HCT116 (cell line): ENCODE results near the gene GSTO2. TPM values are rescaled to one million over a fixed set of nuclear protein-coding genes. Genes with fewer than 3 reads are reported as not detected.

ENCODE experiments used
- ATAC-seq: fragments of 200-7000 bp; cut with Tn5 transposase; 2 replicates; pipeline ENCODE4 v1.9.1; 2020; ENCODE audit warnings: mild to moderate bottlenecking, moderate library complexity
- BruUV-seq: library from RNA; stranded (reverse); fragments of 400-500 nt; replicated peaks from 2 replicates; lab custom pipeline; 2021; lab: Mats Ljungman, UMichigan
- CTCF ChIA-PET: fragments of 300-600 bp; sonication (Branson Sonifier 250); formaldehyde crosslinking; loops from one replicate; lab custom pipeline; 2021; ENCODE audit warnings: antibody characterized with exemption; lab: Charles Lee
- POLR2A ChIA-PET: fragments of 300-600, 350-600 bp; sonication (Branson Sonifier 250); formaldehyde crosslinking; loops from one replicate; lab custom pipeline; 2021; ENCODE audit warnings: antibody characterized with exemption; lab: Charles Lee
- RAD21 ChIA-PET, 2 experiments: fragments of 300-600 bp; sonication (Branson Sonifier 250); formaldehyde crosslinking; loops; one replicate each; lab custom pipeline; 2023; ENCODE audit warnings: low total read pairs in 2 of 2; ENCODE audit not compliant: uncharacterized antibody in 2 of 2, unreplicated experiment in 2 of 2, low non-redundant PET in 1 of 2; lab: Charles Lee
- DNase-seq: peaks from one replicate; pipeline ENCODE4 v3.0.0-alpha.2; 2010; ENCODE audit warnings: low read depth, low spot score
- H2AFZ ChIP-seq: fragments of 200-600 bp; shearing (Covaris generic), sonication (generic); 2 replicates; pipeline ENCODE4 v1.6.1; 2017; ENCODE audit warnings: low read depth, mixed run types, mixed read lengths, antibody characterized with exemption, low read length; ENCODE audit not compliant: poor library complexity, severe bottlenecking
- H3K27ac ChIP-seq: 2 replicates; pipeline ENCODE4 v1.5.1; 2012; ENCODE audit warnings: low read depth, low read length
- H3K27me3 ChIP-seq: fragments of 200-600 bp; sonication (generic); 2 replicates; pipeline ENCODE4 v1.6.1; 2016; ENCODE audit warnings: mixed run types, low read length, mixed read lengths; ENCODE audit not compliant: insufficient read depth
- H3K36me3 ChIP-seq, 2 experiments: fragments of 200-500 bp in 1 of 2; fragments of 200-600 bp in 1 of 2; sonication (Bioruptor generic) in 1 of 2; sonication (generic) in 1 of 2; 2 replicates each; pipeline versions ENCODE4 v1.5.1 to v1.6.1; 2014 to 2016; ENCODE audit warnings: low read length in 2 of 2, inconsistent platforms in 1 of 2, mixed read lengths in 1 of 2, mixed run types in 1 of 2; ENCODE audit not compliant: insufficient read depth in 2 of 2, control insufficient read depth in 1 of 2
- H3K4me1 ChIP-seq, 2 experiments: fragments of 200-600 bp in 1 of 2; sonication (generic) in 1 of 2; 2 replicates each; pipeline versions ENCODE4 v1.5.1 to v1.6.1; 2012 to 2017; ENCODE audit warnings: low read length in 2 of 2, inconsistent platforms in 1 of 2, mild to moderate bottlenecking in 1 of 2, mixed read lengths in 1 of 2, mixed run types in 1 of 2, moderate library complexity in 1 of 2; ENCODE audit not compliant: insufficient read depth in 2 of 2, control insufficient read depth in 1 of 2
- H3K4me2 ChIP-seq: fragments of 200-600 bp; sonication (generic); 2 replicates; pipeline ENCODE4 v1.6.1; 2017; ENCODE audit warnings: mixed run types, low read length, mixed read lengths
- H3K4me3 ChIP-seq, 2 experiments: fragments of 200-600 bp in 1 of 2; sonication (generic) in 1 of 2; replicated peaks in 1 of 2; 2 replicates each; pipeline ENCODE4 v1.5.1; 2011 to 2016; ENCODE audit warnings: low read length in 2 of 2, control low read depth in 1 of 2, low read depth in 1 of 2, mild to moderate bottlenecking in 1 of 2, mixed read lengths in 1 of 2, mixed run types in 1 of 2
- H3K79me2 ChIP-seq: fragments of 200-600 bp; sonication (generic); 2 replicates; pipeline ENCODE4 v1.6.1; 2017; ENCODE audit warnings: mild to moderate bottlenecking, mixed run types, low read length, moderate library complexity, mixed read lengths; ENCODE audit not compliant: insufficient read depth
- H3K9ac ChIP-seq: fragments of 200-600 bp; sonication (generic); 2 replicates; pipeline ENCODE4 v1.6.1; 2016; ENCODE audit warnings: low read length, mixed read lengths
- H3K9me2 ChIP-seq: fragments of 200-600 bp; sonication (generic), shearing (Covaris generic); 2 replicates; pipeline ENCODE4 v1.6.1; 2017; ENCODE audit warnings: mixed run types, mild to moderate bottlenecking, moderate library complexity; ENCODE audit not compliant: insufficient read depth
- H3K9me3 ChIP-seq, 2 experiments: fragments of 200-500 bp in 1 of 2; fragments of 200-600 bp in 1 of 2; sonication (Bioruptor generic) in 1 of 2; sonication (generic) in 1 of 2; 2 replicates each; pipeline ENCODE4 v1.6.1; 2014 to 2017; ENCODE audit warnings: low read length in 2 of 2, mixed read lengths in 2 of 2, inconsistent platforms in 1 of 2, low read depth in 1 of 2, mild to moderate bottlenecking in 1 of 2, mixed run types in 1 of 2, moderate library complexity in 1 of 2; ENCODE audit not compliant: control insufficient read depth in 1 of 2, insufficient read depth in 1 of 2
- H4K20me1 ChIP-seq: fragments of 200-600 bp; sonication (generic), shearing (Covaris generic); 2 replicates; pipeline ENCODE4 v1.6.1; 2017; ENCODE audit warnings: mixed run types, mild to moderate bottlenecking, moderate library complexity; ENCODE audit not compliant: insufficient read depth
- CTCF ChIP-seq, 3 experiments: fragments of 200-600 bp in 1 of 3; sonication (generic) in 1 of 3; IDR thresholded peaks in 2 of 3; conservative IDR thresholded peaks in 1 of 3; 2 replicates each; pipeline ENCODE4 v1.5.1; 2012 to 2017; ENCODE audit warnings: low read depth in 2 of 3, low read length in 2 of 3, antibody characterized with exemption in 1 of 3, borderline replicate concordance in 1 of 3, control low read depth in 1 of 3, mild to moderate bottlenecking in 1 of 3, mixed read lengths in 1 of 3, mixed run types in 1 of 3, moderate library complexity in 1 of 3; ENCODE audit not compliant: insufficient read depth in 1 of 3
- REST ChIP-seq: IDR thresholded peaks from 2 replicates; pipeline ENCODE4 v1.6.1; 2012; ENCODE audit warnings: low read depth
- ZBTB33 ChIP-seq: IDR thresholded peaks from 2 replicates; pipeline ENCODE4 v1.6.1; 2011; ENCODE audit warnings: mild to moderate bottlenecking, low read length, moderate library complexity; ENCODE audit not compliant: insufficient replicate concordance; ENCODE audit errors: extremely low read depth
- intact Hi-C: fragments of 100-400 bp; cut with micrococcal nuclease; formaldehyde crosslinking; loops from 2 replicates; pipeline ENCODE4 v1.10.0; 2022
- total RNA-seq: library from RNA; stranded (reverse); gene quantifications from one replicate; pipeline ENCODE4 v1.2.1, GENCODE V29; 2021; ENCODE audit not compliant: unreplicated experiment

Gene GSTO2
- total RNA-seq, 1 experiment from 2014 or later: 115 TPM

GRCh38 chr10:104318810-104319741 lies 50.1 kb downstream of the GSTO2 start:
- peaks cover 32% of the 10 kb centered on the region; the same call in 1 of the 2 replicates for H3K79me2 ChIP-seq
- no TSS peak for BruUV-seq
- ChIA-PET POLR2A (no interaction called here), CTCF (interaction anchor here (2.4 kb wide), 1 partner anchor 13 kb away, joined by 14 read pairs; no protein-coding TSS in a partner anchor), RAD21 (no interaction called here)
- TF ChIP-seq REST (no peak), CTCF (IDR thresholded peaks at IDR 0.05 in 2 of 3, conservative IDR thresholded peaks at IDR 0.05 in 1 of 3; ENCODE audit: borderline replicate concordance in 1 of 3, insufficient read depth in 1 of 3, low read depth in 2 of 3, low read length in 2 of 3) (no peak), ZBTB33 (no peak)
- H3K27ac ChIP-seq: no peak overlapping the region
- H3K4me1 ChIP-seq: peaks cover 9 to 28% of the 10 kb centered on the region in 2 experiments
- no peaks in the 10 kb centered on the region for H4K20me1 ChIP-seq
- H3K36me3 ChIP-seq: peaks cover 8 to 9% of the 10 kb centered on the region in 2 experiments; a peak in 3 of 4 replicates
- DNase-seq (no peak), ATAC-seq (no peak)
- no peaks in the 10 kb centered on the region for H3K9me2 ChIP-seq
- H3K9me3 ChIP-seq: no peaks in the 10 kb centered on the region
- intact Hi-C loops: no loop called here
- no peaks in the 10 kb centered on the region for H3K27me3 ChIP-seq
- no peak overlapping the region for H3K4me2 ChIP-seq
- no peak overlapping the region for H3K4me3 ChIP-seq
- no peak overlapping the region for H3K9ac ChIP-seq
- H2AFZ ChIP-seq: no peak overlapping the region
